ENCODE results near the gene HHEX.

HHEX gene

DNA sequence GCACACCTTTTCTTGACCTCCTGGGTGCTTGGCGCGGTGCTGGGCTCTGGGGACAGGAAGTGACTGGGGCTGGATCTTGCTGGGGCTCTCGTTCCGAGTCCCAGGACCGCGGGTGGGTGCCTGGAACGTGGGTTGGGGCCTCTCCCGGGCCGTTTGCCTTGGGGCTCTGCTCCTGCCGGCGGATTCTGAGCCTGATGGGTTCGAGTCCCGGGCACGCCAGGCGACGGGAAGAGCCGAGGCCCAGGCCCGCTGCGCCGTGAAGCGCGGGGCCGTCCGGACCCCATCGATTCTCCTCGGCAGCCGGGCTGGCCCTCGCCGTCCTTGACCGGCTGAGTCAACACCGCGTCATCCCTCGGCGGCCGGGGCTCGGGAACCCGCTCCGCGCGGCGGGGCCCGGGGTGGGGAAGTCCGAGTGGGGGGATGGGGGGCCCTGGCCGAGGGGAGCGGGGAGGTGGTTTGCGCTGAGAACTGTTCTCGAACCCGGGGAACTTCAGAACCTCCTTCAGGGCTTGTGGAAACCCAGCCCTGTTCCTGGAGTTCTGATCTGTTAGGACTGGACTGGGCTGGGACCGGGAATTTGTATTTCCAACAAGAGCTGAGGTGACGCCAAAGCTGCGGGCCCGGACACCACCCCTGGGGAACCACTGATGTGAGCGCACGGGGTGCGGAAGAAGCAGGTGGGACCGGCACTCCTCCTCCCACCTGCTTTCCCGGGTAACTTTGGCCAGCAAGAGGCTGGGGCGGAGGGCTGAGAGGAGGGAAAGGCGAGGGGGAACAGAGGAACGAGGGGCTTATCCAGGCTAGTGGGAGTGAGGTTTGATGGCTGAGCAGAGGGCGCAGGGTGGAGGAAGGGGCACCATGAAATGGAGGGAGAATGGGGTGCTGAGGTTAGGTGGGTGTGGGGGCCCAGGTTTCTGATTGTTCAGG lies 6.2 kb downstream of the HHEX start:
- no peak for FAIRE-seq

- FAIRE-seq, result no peak
These were observed 7.0 kb downstream of the HHEX start for GRCh38 chr10:92696606-92697383.

GRCh38 chr10:92697663-92698511 lies 8.1 kb downstream of the HHEX start:
- no peak for FAIRE-seq

DNA sequence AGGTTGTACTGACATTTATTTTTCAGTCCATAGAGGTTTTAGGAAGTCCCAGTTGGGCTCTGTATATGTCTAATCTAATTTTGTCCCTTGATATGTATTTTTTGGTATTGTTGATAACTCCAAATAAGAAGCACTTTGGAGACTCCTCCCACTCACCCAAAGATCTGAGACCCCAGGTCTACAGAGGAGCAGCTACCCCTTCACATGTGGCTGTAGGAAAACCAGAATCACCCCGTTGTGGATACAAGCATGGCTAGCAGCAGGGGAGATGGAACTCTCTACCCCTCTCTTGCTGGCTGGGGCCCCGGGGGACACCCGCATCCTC lies 9.4 kb downstream of the HHEX start:
- FAIRE-seq, result no peak

GRCh38 chr10:92699518-92700381 lies 10.0 kb downstream of the HHEX start:
- FAIRE-seq, result peak; percentile 62

DNA sequence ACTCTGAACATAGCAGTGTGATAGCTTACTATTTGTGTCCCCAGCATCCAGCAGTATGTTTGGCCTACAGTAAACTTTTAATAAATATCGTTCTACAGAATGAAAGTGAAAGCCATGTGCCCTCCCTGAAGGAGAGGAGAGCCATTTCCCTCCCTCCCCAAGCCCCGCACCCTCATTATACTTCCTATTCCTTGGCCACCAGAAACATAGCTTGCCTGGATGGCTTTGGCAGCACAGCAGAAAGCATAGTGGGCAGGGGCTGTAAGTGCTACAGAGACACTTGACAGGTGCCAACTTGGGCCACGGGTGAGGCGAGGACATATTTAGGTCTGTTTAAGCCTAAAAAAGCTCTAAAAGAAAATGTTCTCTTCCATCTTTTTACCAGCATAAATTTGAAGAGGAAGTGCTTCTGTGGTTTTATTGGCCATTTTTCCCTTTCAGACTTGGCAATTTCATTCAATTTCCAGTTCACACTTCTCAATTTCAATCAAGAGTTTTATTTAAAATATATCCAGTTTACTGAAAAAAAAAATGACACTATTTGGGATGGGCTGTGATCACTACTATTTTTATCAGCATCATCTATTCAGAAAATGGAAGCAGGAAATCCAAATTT lies 12.7 kb downstream of the HHEX start:
- FAIRE-seq, result no peak

DNA sequence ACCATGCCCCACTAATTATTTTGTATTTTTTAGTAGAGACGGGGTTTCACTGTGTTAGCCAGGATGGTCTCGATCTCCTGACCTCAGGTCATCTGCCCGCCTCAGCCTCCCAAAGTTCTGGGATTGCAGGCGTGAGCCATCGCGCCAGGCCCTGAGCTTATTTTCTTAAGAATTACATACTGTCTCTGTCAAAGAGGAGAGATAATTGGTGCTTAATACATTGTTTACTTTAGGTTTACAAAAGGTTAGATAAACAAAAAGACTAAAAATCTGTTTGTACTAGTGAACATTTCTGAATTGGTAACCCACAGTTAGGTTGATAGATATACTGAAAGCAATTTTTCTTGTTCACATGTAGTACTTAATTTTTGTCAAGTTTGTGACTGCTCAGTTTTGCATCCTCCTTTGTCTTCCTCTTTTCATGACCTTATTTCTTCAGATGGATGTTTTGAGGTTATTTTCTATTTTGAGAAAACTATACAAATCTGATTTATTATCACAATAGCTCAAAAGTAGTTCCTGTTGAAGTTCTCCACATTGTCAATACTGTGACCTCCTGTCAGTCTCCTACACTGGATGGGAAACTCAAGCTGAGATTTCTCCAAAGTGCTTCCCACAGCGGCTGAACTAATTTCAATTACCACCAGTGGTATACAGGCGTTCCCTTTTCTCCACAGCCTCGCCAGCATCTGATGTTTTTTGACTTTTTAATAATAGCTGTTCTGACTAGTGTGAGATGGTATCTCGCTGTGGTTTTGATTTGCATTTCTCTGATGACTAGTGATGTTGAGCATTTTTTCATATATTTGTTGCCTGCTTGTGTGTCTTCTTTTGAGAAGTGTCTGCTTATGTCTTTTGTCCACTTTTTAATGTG lies 22.5 kb downstream of the HHEX start:
- no peak for FAIRE-seq

DNA sequence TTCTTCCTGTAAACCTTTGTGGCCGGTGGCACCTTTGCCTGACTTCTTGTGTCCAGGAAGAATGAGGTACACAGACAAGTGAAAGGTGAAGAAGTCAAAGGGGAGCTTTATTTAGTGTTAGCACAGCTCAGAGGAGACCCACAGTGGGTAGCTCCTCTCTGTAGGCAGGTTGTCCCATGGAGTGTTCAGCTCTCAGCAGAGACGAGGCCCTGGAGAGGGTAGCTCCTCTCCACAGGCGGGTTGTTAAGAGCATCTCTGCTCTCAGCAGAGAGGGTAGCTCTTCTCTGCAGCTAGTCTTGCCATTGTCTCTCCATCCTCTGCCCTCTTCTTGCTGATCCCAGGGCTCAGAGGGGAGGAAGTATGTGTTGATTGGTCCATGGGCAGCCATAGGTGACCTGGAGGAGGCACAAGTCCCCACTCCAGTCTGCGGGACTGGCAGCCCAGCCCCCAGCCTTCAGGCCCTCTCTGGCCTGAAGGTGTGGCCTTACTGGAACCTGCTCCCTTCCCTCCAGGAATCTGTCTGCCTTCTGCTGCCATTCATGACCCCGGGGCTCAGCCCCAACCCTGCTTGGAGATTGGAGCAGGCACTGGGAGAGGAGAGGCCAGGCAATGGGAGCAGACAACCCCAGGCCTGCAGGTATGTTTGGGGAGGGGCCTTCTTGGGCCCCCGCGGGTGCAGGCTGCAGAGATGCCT lies 24.5 kb downstream of the HHEX start:
- no peak for FAIRE-seq

- no peak for FAIRE-seq
These were observed 25.1 kb downstream of the HHEX start for GRCh38 chr10:92714872-92715271.

DNA sequence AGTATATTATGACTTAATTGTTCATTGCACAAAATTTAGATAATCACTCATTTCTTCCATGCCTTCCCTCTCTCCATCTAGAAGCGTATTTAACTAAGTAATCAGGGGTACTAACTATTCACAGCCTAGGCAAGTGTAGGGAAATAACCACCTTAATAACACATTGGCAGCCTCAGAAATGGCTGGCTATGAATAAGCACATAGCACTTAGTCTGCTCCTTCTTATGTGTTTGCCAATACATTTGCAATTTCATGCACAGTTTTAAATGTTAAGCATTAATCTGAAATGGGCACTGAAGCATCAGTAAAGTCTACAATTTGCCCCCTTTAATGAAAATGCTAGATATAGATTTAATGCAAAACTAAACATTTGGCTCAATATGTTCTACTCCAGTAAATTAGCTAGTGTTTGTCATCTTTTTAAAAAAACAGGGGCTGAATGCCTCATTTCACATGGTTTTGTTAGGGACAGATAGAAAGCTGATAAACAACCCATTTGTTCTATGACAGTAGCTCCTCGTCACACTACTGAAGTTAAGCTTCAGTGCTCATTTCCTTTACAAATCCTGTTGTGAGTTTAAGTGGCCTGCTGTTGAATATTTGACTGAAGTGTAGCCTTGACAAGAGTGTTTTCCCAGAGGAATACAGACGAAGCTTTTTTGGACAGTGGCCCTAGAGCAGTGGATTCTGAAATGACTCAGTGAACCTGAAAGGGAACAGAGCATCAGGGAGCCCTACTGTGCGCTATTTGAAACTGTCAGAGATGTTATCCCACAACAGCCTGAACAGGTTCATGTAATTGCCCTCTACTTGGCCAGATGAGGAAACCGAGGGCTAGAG lies 30.5 kb downstream of the HHEX start:
- FAIRE-seq, result no peak

- FAIRE-seq, result no peak
These were observed 31.0 kb downstream of the HHEX start for GRCh38 chr10:92720831-92721165.

DNA sequence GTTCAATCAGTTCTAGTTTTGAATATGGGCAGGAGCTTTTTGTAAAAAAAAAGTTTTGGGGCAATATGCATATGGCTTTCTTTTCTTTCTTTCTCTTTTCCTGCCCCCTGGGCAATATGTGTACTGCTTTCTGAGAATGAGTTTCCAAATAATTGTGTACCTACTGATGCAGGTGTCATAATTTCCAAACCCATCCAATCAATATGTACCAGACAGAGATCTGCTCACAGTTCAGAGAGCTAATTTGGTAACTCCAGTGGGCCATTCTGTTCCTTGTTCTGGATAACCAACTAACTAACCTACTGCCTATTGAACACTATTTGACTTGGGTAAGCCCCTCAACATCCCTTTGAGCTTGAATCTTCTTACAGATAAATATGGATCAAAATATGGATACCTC lies 32.6 kb downstream of the HHEX start:
- FAIRE-seq, result no peak

- FAIRE-seq, result no peak
These were observed 37.4 kb downstream of the HHEX start for GRCh38 chr10:92727141-92727540.

DNA sequence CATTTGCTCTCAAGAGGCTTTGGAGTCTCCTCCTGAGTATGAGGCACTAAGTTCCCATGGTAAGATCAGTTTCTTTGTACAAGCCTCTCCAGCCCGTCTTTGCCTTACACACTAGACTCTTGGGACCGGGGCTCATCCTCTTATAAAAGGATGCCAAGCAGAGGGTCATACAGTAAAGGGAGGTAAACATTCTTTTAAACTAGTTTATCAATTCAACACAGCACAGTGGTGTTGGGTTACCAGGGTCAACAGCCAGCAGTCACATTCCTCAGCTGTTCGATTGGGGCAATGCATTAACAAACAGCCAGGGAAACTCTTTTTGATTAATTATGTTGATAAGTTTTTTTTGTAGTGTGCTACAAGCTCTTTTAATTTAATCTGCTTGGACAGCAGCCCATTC lies 37.8 kb downstream of the HHEX start:
- no peak for FAIRE-seq

DNA sequence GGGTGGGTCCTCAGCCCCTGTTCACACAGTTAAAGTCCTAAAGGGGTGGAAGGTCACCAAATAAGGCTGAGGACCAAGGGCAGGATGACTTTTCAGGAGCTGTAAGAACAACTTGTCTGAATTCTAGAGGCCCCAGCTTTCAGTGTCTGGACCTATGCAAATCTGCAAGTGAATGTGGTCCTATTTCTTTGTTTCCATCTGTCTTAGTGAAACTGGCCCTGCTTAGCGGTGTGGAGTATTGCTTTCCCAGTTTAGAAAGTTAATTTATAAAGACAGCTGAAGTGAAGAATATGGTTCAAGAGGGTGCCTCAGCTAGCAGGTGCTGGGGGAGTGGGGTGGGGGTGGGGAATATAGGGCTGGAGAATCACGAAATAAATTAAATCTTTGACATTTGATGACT lies 40.1 kb downstream of the HHEX start:
- FAIRE-seq, result no peak

DNA sequence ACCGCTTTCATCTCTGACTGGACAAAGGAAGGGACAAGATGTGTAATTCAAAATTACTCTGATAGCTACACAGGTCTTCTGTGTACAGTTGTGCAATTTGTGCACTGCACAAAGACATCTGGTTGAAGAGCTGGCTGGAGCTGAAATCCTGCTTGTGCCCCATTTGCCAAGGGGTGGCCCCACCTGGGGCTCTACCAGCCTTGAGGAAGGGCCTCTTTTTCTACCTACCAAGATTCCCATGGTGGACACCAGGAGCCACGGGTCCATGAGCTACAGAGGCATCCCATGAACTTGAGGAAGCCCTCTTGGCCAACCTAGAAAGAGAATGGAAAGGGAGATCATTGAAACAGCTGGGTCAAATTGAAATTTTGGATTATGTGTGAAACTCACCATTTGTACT lies 43.2 kb downstream of the HHEX start:
- no peak for FAIRE-seq

DNA sequence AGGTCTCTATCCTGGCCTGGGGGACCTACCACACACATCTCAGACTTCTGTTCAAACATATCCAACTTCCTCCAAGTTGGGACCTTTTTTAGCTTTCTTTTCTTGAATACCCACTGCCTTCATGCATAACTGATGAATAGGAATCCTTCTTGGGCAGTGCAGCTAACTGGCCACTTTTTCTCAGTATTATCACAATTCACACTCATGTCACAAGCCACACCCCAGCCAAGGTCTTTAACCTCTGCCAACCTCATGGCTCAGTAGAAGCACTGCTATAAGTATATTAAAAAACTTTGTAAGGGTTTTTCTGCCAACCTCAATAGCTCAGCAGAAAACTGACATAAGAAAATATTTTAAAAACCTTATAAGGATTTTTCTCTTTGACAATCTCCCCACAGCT lies 44.5 kb downstream of the HHEX start:
- no peak for FAIRE-seq

GRCh38 chr10:92735938-92736337 lies 46.2 kb downstream of the HHEX start:
- FAIRE-seq, result no peak

- no peak for FAIRE-seq
These were observed 47.7 kb downstream of the HHEX start for GRCh38 chr10:92737484-92737883.
